ENCODE measurements around the gene ARHGAP4.

The ARHGAP4 gene

GRCh38 chrX:153878345-153878744 is 47.7 kb downstream of the ARHGAP4 start:
- DNase-seq, result no peak

GRCh38 chrX:153877571-153878261 is 48.3 kb downstream of the ARHGAP4 start:
- DNase-seq, result no peak

GRCh38 chrX:153876112-153876491 is 50.0 kb downstream of the ARHGAP4 start:
- DNase-seq, result no peak

GRCh38 chrX:153875391-153876111 is 50.5 kb downstream of the ARHGAP4 start:
- peak; percentile 51 for DNase-seq

- DNase-seq, result no peak
These were observed 51.5 kb downstream of the ARHGAP4 start for GRCh38 chrX:153874366-153875125.

GRCh38 chrX:153874085-153874365 is 52.0 kb downstream of the ARHGAP4 start:
- no peak for DNase-seq

- peak; percentile 24 for DNase-seq
These were observed 52.6 kb downstream of the ARHGAP4 start for GRCh38 chrX:153873282-153874084.

GRCh38 chrX:153871946-153872878 is 53.9 kb downstream of the ARHGAP4 start:
- no peak for DNase-seq

- no peak for DNase-seq
These were observed 54.6 kb downstream of the ARHGAP4 start for GRCh38 chrX:153871451-153871850.

GRCh38 chrX:153870791-153871360 is 55.2 kb downstream of the ARHGAP4 start:
- DNase-seq, result no peak

GRCh38 chrX:153870288-153870690 is 55.8 kb downstream of the ARHGAP4 start:
- no peak for DNase-seq

GRCh38 chrX:153869473-153870287 is 56.4 kb downstream of the ARHGAP4 start:
- no peak for DNase-seq

GRCh38 chrX:153868576-153869472 is 57.2 kb downstream of the ARHGAP4 start:
- no peak for DNase-seq

- no peak for DNase-seq
These were observed 58.4 kb downstream of the ARHGAP4 start for GRCh38 chrX:153867671-153868070.

- DNase-seq, result no peak
These were observed 58.9 kb downstream of the ARHGAP4 start for GRCh38 chrX:153867139-153867538.

- no peak for DNase-seq
These were observed 59.6 kb downstream of the ARHGAP4 start for GRCh38 chrX:153866302-153867019.

GRCh38 chrX:153865685-153866084 is 60.4 kb downstream of the ARHGAP4 start:
- DNase-seq, result no peak

GRCh38 chrX:153865321-153865580 is 60.8 kb downstream of the ARHGAP4 start:
- no peak for DNase-seq
